ENCODE results near the gene CRB3.

Gene CRB3

GRCh38 chr19:6516018-6516658 is 52.1 kb downstream of the CRB3 start:
- H3K36me3 ChIP-seq (ENCODE audit: insufficient read depth, low read length) = no peaks in the 10 kb centered on the region
- 5% methylated on average over 26 of the region's 26 CpGs for WGBS
- peak overlapping the region; percentile 65 for H3K4me3 ChIP-seq (ENCODE audit: low read length)
- no peaks in the 10 kb centered on the region; the same call in 1 of the 2 replicates for H3K4me1 ChIP-seq (ENCODE audit: insufficient read depth, low read length)
- no peak overlapping the region for H3K27ac ChIP-seq (ENCODE audit: low read depth, low read length)
- no peak overlapping the region for H3K9ac ChIP-seq (ENCODE audit: low read depth, low read length)
- no peaks in the 10 kb centered on the region for H3K27me3 ChIP-seq (ENCODE audit: insufficient read depth, low read length)
- H3K9me3 ChIP-seq (ENCODE audit: insufficient read depth, low read depth, low read length) = no peaks in the 10 kb centered on the region

Measured in HUES64 (cell line).